GM19193 (cell line): ENCODE data around the gene PAK5.

ENCODE experiments used
- POLR2A ChIP-seq: IDR thresholded peaks from 4 replicates; pipeline ENCODE4 v1.6.1; 2011; ENCODE audit not compliant: insufficient read depth, insufficient read length; ENCODE audit errors: extremely low read depth

PAK5 gene

DNA sequence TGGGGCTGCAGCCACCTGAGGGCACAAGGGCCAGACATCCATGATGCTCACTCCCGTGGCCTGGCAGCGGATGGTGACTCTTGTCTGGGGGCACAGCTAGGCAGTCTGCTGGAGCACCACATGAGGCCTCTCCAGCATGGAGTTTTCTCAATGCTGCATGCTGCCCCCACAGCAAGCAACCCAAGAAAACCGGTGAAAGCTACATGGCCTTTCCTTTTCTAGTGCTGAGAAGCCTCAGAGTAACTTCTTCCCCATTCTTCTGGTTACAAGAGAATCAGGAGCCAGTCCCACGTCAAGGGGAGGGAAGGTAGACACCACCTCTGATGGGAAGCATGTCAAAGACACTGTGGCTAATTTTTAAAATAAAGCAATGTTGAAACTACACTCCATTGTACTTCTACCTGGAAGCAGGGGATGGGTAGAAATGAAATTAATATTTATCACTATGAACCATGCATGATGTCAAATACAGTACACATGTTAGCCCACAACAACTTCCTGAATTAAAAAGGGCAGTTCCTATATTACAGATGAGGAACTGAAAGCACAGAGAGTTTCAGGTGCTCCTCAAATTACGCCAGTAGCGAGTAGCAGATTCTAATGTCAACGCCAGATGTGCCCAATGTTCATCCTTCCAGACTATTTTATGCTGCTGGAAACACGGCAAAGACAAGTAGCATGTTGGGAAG lies 223.0 kb downstream of the PAK5 start:
- no peak for TF ChIP-seq POLR2A

DNA sequence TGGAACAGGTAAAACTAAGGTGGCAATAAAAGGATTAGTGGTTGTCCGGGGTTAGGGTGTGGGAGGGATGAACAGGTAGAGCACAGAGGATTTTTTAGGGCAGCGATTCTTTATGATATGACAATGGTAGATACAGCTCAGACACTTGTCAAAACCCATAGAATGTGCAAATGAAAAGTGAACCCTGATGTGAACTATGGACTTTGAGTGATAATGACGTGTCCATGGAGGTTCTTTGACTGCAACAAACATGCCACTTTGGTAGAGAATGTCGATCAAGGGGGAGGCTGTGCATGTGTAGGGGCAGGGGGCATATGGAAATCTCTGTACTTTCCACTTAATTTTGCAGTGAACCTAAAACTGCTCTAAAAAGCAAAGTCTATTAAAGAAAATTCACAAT lies 223.8 kb downstream of the PAK5 start:
- TF ChIP-seq POLR2A = no peak

DNA sequence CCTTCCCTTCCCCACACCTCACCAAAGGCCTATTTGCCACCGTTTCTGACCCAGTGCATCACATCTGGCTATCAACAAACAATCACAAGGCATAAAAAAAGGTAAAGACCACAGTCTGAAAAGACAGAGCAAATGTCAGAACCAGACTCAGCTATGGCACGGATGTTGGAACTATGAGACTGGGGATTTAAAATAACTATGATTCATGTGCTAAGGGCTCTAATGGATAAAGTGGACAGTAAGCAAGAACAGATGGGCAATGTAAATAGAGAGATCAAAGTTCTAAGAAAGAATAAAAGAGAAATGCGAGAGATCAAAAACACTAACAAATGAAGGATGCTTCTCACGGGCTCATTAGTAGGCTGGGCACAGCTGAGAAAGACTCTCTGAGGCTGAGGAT lies 225.0 kb downstream of the PAK5 start:
- TF ChIP-seq POLR2A = no peak

DNA sequence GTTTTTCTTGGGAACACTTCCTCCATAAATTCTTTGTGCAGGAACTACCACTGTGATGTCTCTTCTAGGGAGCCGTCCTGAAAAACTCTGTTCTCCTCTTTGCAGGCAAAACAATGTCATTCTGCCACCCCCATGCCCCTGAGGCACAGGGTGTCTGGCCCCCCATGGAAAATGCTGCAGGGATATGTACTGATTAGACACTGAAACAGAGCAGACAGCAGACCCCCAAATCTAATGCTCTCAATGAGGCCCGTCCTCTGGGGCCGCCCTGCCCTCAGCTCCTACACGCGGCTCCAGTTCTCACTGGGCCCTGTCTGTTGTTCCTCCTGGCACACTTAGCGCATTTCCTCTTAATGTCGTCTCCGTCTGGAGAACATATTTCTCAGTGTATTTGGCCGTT lies 227.0 kb downstream of the PAK5 start:
- TF ChIP-seq POLR2A = no peak

DNA sequence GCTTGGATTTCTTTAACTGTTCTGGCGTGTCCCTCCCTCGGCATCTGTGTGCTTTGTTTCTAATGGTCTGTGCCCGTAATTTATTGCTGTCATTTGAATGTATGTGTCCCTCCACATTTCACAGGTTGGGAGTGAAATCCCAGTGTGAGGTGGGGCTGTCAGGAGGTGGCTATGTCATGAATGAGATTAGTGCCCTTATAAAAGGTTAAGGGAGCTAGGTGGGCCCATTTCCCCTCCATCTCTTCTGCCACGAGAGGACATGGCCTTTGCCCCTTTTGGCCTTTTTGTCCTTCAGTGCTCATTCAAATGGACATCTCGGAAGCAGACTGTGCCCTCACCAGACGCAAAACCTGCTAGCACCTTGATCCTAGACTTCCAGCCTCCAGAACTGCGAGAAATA lies 228.2 kb downstream of the PAK5 start:
- TF ChIP-seq POLR2A = no peak

DNA sequence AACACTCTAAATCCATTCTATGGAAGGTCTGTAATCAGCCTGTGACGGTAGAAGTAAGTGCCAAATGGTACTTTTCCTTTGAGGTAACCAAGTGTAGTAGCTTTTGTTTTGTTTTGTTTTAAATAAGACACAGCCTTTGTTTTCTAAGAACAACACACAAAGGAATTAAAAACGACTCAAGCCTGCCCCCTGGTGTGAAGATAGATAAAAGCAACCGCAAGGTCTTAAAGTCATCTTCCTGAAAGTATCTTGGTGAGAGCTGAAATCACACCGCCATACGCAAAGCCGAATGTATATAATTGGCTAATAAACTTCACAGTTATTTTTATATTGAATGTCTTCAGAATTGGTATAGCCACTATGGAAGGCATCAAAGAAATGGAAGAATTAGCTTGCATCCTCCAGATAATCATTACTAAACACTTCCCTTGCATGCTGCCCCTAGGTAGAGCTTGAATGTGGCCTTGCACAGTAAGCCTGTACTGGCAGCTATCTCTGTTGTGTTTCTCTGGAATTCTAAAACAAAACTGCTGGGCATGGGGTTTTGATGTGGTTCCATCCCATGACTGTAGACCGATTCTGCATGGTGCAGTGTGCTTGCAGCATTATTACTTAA lies 228.9 kb downstream of the PAK5 start:
- TF ChIP-seq POLR2A = no peak

DNA sequence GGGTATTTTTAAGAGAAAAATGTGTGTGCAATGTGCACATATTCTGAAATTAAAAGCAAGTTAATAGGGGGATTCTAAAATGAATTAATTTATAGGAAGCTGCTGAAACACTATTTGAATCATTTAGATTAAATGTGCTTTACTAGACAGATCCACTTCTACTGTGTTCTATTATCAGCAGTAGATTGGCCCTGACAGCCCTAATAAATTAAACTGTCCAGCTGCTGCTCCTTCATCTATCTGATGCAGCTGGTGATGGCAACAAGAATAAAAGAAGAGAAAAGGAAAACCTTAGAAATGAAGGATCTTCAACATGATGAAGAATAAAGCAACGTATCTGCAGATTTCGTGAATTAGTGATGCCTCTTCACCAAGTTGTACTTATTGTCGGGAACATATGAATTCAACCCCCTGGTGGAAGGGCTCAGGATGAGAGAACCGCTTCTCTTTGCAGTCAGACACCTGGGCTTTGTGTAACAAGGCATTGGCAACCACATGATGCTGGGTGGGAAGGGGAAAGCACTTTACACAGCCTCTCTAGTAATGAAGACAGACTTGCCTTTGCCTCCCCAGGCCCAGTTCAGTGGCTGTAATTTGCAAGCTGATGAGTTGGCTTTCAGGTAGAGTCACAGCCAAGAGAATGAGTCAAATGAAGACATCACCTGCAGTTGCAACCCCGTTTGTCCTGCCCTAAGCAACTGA lies 230.1 kb downstream of the PAK5 start:
- TF ChIP-seq POLR2A = no peak

DNA sequence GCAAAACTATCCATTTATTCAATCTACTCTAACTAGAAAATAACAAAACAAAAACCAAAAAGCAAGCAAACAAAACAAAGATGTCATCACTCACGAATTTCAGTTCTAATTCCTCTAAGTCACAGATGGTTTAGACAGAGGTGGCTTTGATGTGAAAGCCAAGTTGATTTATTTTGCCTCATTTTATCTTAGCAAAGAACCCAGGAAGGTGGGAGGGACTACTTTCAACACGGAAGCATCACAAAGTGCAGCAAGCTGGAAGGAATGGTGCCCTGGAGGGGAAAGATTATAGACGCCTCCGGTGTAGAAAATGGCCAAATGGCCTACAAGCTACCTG lies 236.1 kb downstream of the PAK5 start:
- no peak for TF ChIP-seq POLR2A

DNA sequence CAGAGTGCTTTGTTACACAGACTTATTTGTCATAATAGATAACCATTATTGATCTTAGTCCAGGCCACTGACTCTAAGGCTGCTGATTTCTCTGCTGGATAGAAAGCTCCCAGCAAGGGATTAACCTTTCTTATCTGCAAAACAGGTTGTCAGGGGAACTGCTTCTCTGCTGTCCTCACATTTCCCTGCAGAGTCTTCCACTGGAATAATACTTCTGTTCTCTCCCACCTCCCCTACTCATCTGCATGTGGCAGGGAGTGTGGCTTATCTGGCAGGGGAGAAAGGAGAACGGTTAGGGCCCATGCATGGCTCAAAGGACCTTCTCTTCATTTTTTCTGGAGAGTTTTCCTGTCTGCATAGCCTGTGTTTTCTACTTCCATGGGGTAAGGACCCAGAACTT lies 238.3 kb downstream of the PAK5 start:
- no peak for TF ChIP-seq POLR2A

DNA sequence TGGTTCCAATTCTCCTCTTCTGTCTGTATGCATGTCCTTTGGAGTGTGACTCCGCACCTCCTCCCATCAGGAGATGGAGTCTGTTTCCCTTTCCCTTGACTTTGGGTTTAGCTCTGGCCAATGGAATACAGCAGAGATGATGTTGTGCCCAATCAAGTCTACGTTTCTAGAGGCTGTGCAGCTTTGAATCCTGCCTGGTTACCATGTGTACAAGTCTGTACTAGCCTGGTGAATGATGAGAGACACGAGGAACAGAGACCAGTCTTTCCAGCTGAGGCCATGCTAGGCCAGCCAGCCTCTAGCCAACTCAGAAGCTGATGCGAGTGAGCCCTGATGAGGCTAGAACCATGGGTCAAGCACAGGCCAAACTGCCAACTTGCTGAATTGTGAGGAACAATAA lies 241.3 kb downstream of the PAK5 start:
- TF ChIP-seq POLR2A = no peak

DNA sequence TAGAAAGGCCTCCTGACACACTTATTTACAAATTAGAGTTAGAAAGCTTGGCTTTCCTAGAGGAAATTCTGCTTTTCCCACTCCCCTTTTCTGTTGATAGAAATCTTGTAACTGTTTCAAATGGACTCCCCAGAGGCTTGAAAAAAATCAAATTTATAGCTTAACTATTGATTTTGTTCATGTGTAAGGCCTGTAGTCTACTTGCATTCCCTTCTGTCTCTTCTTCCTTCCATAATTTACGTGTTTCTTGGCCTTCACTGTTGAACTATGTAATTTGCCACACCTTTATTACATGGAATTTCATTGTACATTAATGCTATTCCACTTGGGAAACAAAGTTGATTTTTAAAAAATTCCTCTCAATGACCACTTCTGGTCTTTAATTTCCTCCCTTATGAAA lies 243.1 kb downstream of the PAK5 start:
- TF ChIP-seq POLR2A = no peak

DNA sequence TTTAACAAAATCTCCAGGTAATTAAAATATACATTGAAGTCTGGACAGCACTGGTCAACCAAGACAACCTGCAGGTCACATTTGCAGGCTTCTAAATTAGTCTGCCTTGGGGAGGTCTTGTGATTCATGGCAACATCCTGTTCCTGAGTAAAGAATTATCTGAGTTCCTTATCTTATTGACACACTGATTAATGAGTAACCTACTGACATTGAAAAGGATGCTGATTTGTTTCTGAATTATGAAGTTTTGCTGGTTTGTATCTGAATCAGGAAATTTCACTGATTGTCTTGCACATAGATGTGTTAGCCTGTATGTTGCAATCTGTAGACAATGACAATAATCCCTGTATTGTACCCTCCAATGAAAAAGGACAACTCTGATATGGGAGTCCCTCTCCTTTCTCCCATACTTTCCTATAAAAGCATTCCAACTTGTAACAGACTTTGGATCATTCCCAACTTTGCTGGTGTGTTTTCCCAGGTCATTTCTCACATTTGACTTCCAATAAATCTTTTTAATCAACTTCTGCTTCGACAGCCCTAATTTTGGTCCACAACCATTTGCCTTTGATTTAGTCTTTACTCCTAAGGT lies 244.5 kb downstream of the PAK5 start:
- TF ChIP-seq POLR2A = no peak

DNA sequence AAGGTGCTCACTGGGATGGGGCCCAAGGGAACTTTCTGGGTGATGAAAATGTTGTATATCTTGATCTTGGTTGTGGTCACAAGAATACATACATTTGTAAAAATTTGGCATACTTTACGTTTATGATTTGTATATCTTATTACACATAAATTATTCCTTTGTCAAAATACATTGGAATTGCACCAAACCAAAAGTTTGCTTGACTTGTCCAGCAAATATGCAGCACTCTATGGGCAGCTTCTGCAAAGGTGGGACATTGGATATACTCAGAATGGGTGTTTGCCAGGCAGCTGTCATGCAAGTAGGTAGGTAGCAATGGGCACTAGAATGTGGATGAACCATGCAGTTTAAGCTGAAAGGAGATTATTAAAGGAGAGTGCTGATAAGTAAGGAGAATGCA lies 246.5 kb downstream of the PAK5 start:
- no peak for TF ChIP-seq POLR2A

DNA sequence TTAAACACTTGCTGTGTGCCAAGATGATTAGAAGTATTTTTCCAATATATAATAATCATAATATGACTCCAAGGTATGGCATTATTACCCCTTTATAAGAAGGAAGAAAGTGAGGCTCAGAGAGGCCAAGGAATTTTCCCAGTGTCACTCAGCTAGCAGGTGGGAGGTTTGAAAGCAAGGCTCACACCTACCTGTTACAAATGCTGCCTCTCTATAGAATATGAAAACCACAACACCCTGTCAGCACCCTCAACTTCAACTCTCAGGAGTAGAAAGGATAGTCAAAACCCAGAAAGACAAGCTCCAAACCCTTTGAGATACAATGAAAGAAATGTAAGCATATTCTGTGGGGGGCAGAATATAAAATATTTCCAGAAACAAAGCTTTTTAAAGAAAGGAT lies 247.8 kb downstream of the PAK5 start:
- no peak for TF ChIP-seq POLR2A

DNA sequence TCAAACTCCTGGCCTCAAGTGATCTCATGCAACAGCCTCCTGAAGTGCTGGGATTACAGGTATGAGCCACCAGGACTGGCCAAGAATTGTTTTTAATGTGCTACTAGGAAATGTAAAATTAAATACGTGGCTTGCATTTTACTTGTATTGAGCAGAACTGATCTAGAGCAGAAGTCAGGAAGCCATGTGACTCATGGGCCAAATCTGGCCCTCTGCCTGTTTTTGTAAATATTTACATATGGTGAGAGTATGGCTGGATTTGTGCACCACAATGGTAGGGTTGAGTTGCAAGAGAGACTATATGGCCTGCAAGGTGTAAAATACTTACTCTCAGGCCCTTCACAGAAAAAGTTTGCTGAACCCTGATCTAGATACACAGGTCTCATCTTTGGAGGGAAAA lies 248.7 kb downstream of the PAK5 start:
- TF ChIP-seq POLR2A = no peak

DNA sequence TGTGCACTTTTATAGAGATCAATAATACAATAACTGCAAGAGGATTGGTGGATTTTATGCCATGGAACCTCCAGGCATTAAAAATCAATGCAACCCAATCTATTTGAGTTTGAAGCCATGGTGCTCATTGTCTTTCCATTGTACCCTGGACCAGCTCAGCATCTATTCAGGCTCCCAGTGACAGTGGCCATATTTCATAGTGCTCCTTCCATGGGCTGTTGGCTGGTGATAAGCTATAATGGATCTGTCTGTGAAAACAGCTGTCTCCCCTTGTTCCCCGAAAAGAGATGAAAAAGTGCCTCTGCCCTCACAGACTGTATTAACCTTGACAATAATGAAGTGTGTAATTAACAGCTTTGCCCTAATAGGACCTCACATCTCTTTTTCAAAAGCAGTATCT lies 250.2 kb downstream of the PAK5 start:
- TF ChIP-seq POLR2A = no peak
